ENCODE results near the gene TBPL1. TPM values are rescaled to one million over a fixed set of nuclear protein-coding genes. Genes with fewer than 3 reads are reported as not detected.

TBPL1 gene
- total and polyA plus RNA-seq, 10 of the 15 experiments (the other 5 are each of a cell fraction or from before 2014, with no cell fraction given): 34.6 to 71.2 (median 43.0) TPM

Small RNAs within 50 kb of the gene (small RNA-seq; reads per million reads assigned to genes)
- not detected for gene AL449363.1

Other genes with a start within 250 kb of the TBPL1 start
- gene TCF21, start 64.1 kb upstream of the TBPL1 start, total RNA-seq (2014; rRNA removed): not detected in 2 replicates
- not detected in 2 replicates for gene TCF21, start 64.1 kb upstream of the TBPL1 start, total RNA-seq (2014; rRNA removed; fragmentation: Illumina TruSeq; extraction: Trizol)
- 0.08 TPM in 1 of 2 replicates, not detected in the other for gene TCF21, start 64.1 kb upstream of the TBPL1 start, total RNA-seq (2021)
- not detected in 2 replicates for gene TCF21, start 64.1 kb upstream of the TBPL1 start, polyA plus RNA-seq (2011; rRNA removed)
- not detected in 2 replicates for gene TCF21, start 64.1 kb upstream of the TBPL1 start, polyA plus RNA-seq (2014; fragmentation: Illumina TruSeq; extraction: Trizol)
- not detected for gene TCF21, start 64.1 kb upstream of the TBPL1 start, polyA plus RNA-seq (2014; fragmentation: Nextera tagmentation; extraction: Ambion mirVana)
- not detected in 2 replicates for gene TCF21, start 64.1 kb upstream of the TBPL1 start, polyA plus RNA-seq (2014; rRNA removed)
- gene TCF21, start 64.1 kb upstream of the TBPL1 start, polyA plus RNA-seq (2016; fragmentation: Nextera tagmentation; extraction: Ambion mirVana): not detected
- not detected in 2 replicates for gene SLC2A12, start 99.4 kb downstream of the TBPL1 start, total RNA-seq (2014; rRNA removed)
- gene SLC2A12, start 99.4 kb downstream of the TBPL1 start, total RNA-seq (2014; rRNA removed; fragmentation: Illumina TruSeq; extraction: Trizol): not detected in 2 replicates
- 0.05 TPM in 1 of 2 replicates, not detected in the other for gene SLC2A12, start 99.4 kb downstream of the TBPL1 start, total RNA-seq (2021)
- gene SLC2A12, start 99.4 kb downstream of the TBPL1 start, polyA plus RNA-seq (2011; rRNA removed): 0.10 and 0.12 TPM in 2 replicates
- 0.01 TPM in 1 of 2 replicates, not detected in the other for gene SLC2A12, start 99.4 kb downstream of the TBPL1 start, polyA plus RNA-seq (2014; fragmentation: Illumina TruSeq; extraction: Trizol)
- not detected for gene SLC2A12, start 99.4 kb downstream of the TBPL1 start, polyA plus RNA-seq (2014; fragmentation: Nextera tagmentation; extraction: Ambion mirVana)
- 0.04 TPM in 1 of 2 replicates, not detected in the other for gene SLC2A12, start 99.4 kb downstream of the TBPL1 start, polyA plus RNA-seq (2014; rRNA removed)
- gene SLC2A12, start 99.4 kb downstream of the TBPL1 start, polyA plus RNA-seq (2016; fragmentation: Nextera tagmentation; extraction: Ambion mirVana): not detected